ENCODE results near the gene FAM184A.

DNA sequence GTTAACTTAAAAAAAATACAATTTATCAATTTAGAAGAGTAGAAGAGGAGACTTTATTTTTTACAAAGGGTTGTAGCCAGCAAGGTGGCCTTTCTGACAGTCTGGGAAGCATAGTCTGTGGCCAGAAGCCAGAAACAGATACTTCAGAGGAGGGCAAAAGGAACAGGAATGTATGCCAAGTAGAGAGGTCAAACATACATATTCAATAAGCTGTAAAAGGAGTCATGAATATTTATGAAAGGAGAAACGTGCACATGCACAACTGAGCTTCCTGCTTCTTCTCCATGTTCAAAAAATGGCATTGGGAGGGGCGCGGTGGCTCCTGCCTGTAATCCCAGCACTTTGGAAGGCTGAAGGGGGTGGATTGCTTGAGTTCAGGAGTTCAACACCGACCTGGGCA is 43.9 kb upstream of the FAM184A start:
- no peak for TF ChIP-seq POLR2A (IDR thresholded peaks at IDR 0.05)
- no peak for TF ChIP-seq CTCF (IDR thresholded peaks at IDR 0.05)

Measured in breast epithelium (tissue), 3 donors.